Renal cortex interstitium (tissue), 15 donors: ENCODE results near the gene SLC26A9. TPM values are rescaled to one million over a fixed set of nuclear protein-coding genes. Genes with fewer than 3 reads are reported as not detected.

ENCODE experiments used
- DNase-seq, 11 donors: peaks; one replicate each; pipeline ENCODE4 v3.0.0-alpha.2; 2013; ENCODE audit warnings: low read depth in 9 of 11, low spot score in 4 of 11; ENCODE audit errors: extremely low read depth in 1 of 11
- long read RNA-seq, 16 experiments: transcript quantifications; one replicate each; lab custom pipeline, GENCODE V29; 2026
- polyA plus RNA-seq, 3 donors: library from polyadenylated mRNA; unstranded; fragments of 120-200 nt; gene quantifications; one replicate each; pipeline ENCODE4 v1.2.1, GENCODE V29; 2013; ENCODE audit not compliant: insufficient read length in 3 of 3

Gene SLC26A9, protein sequence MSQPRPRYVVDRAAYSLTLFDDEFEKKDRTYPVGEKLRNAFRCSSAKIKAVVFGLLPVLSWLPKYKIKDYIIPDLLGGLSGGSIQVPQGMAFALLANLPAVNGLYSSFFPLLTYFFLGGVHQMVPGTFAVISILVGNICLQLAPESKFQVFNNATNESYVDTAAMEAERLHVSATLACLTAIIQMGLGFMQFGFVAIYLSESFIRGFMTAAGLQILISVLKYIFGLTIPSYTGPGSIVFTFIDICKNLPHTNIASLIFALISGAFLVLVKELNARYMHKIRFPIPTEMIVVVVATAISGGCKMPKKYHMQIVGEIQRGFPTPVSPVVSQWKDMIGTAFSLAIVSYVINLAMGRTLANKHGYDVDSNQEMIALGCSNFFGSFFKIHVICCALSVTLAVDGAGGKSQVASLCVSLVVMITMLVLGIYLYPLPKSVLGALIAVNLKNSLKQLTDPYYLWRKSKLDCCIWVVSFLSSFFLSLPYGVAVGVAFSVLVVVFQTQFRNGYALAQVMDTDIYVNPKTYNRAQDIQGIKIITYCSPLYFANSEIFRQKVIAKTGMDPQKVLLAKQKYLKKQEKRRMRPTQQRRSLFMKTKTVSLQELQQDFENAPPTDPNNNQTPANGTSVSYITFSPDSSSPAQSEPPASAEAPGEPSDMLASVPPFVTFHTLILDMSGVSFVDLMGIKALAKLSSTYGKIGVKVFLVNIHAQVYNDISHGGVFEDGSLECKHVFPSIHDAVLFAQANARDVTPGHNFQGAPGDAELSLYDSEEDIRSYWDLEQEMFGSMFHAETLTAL
- under 1 TPM; 0.23 to 0.48 (median 0.42) TPM for polyA plus RNA-seq
- long read RNA-seq, donor 1: 0 reads
- long read RNA-seq, donor 2: 0 reads
- long read RNA-seq, donor 3: 0 reads
- long read RNA-seq, donor 4: 0 reads
- long read RNA-seq, donor 5: 0 reads
- long read RNA-seq, donor 6: 0 reads
- long read RNA-seq, donor 7: 0 reads
- long read RNA-seq, donor 8: 0 reads
- long read RNA-seq, donor 9: 0 reads
- long read RNA-seq, donor 10: 0 reads
- long read RNA-seq, donor 11: 0 reads
- long read RNA-seq, donor 12: 0 reads
- long read RNA-seq, donor 13: 0 reads
- long read RNA-seq, donor 14: 0 reads
- long read RNA-seq, donor 15, partial matches to known transcripts: 14 of 14 reads
- long read RNA-seq, donor 15, other reads (novel, unspliced or antisense): 0 of 14 reads
- long read RNA-seq, donor 16: 0 reads

DNA sequence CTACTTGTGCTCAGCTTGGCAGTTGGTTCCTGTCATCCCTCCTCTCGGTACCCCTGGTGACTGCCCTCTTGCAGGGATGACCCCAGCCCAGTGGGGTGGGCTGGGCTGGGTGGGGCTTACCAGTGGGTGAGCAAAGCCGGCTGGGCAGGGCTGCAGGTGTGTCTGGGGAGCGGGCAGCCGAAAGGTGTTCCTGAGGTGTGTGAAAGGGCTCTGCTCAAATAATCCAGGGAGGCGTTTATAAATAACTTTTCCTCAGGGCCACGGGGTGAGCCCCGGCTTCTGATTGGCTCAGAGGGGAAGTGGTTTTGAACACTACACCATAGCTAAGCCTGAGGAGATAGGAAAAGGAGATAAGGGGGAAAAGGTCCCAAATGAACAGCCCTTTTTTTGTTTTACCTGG, at the start of gene SLC26A9:
SLC26A9 (minus strand) TSS at position 212 of the 400 bp plus-strand sequence. CDS start 7,636 bp downstream, outside the sequence.
- no peak for DNase-seq

DNA sequence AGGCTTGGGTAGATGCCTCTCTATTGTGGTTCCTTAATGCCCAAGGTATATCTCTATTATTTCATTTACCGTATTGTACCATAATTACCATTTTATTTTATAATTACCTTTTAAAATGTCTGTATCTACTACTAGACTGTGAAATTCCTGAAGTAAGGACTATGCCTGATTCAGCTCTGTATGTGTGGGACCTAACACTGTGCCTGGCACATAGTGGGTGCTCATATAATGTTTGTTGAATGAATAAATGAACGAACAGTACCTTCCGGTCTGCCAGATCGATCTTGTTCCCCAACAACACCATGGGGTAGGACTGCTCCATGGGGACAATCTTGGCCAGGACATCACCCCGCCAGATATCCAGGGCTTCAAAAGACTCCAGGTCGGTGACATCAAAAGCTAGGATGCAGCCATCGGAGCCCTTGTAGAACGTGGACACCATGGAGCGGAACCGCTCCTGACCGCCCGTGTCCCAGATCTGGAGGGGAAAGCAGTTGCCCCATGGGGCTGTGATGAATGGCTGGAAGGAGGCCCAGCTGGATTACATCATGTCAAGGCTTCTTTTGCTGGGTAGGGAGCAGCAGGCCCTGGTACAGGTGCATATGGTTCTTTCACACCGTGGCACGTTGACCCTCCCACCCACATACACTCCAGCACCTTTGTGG, 49.1 kb upstream of the SLC26A9 start:
- DNase-seq: no peak

GRCh38 chr1:205991237-205991636, 48.0 kb upstream of the SLC26A9 start:
- no peak for DNase-seq

GRCh38 chr1:205990226-205990625, 47.0 kb upstream of the SLC26A9 start:
- DNase-seq: no peak

- DNase-seq: no peak
Measured at GRCh38 chr1:205989786-205990185, 46.5 kb upstream of the SLC26A9 start.

DNA sequence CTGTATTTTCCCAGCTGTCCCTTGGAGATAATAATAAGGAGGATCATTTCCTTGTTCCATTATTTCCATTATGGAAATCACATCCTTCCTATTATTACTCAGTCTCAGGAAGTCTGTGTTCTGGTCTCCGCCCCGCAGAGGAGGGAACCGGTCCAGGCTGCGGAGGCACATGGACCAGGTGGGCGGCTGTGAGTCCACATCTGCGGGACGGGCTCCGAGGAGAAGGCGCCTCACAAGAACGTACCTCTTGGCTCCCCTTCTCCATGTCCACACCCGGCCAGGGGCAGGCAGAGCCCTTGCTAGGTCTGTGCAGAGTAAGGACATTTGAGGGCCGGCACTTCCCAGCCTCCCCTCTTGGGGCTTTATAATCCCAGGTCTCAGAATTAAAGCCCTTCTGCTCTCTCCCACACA, 45.3 kb upstream of the SLC26A9 start:
- no peak for DNase-seq

- DNase-seq: no peak
Measured at GRCh38 chr1:205986861-205987260, 43.6 kb upstream of the SLC26A9 start.

DNA sequence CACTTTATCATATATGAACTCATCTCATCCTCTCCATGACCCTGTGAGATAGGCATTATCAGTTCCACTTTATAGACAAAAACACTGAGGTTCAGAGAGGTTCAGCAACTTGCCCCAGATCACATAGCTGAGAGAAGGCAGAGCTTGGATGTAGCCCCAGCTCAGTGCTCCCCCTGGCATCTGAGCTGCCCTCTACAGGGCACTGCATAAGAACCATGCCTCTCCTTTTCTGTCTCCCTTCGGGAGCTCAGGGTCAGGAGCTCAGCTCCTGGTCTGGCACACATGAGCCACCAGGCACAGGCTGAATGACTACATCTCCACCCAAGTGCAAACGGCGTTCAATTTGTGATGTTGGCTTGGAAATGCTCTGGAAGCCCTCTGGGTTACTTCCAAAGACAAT, 43.0 kb upstream of the SLC26A9 start:
- DNase-seq: no peak

GRCh38 chr1:205985330-205986005, 42.2 kb upstream of the SLC26A9 start:
- no peak for DNase-seq

DNA sequence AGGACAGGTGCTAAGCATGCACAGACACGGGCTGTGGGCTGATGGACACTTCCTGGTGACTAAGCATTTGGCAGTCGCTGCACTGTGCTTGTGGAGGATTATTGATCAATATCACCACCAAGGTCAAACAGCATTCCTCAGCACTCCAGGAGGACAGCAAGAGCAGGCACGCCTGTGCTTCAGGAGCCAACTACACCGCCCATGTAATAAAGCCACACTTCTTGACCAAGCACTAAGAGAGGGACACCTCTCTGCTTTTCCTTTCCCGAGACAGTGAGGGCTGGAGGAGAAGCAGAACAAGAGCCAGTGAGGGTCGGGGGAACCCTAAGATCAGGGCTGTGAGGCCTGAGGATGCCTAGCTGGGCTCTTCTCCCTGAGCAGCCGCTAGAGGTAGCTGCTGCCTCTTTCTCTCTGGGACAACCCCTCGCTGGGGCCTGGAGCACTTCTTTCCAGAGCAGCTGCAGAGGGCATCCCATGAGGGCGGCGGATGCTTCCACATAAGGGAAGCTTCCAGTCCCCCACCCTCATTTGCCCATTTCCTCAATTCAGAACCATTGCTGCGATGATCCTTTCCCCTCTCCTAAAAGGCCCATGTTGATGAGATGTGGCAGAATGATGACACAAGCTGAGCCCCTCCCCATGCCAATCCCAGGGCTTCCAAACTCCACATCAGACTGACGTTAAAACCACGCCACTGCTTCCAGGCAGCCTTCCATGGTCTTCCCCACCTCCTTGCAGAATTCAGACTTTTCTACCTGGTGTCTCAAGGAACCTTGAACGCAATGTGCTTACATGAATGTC, 40.9 kb upstream of the SLC26A9 start:
- peak in 1 of 11 donors; percentile 40 for DNase-seq

DNA sequence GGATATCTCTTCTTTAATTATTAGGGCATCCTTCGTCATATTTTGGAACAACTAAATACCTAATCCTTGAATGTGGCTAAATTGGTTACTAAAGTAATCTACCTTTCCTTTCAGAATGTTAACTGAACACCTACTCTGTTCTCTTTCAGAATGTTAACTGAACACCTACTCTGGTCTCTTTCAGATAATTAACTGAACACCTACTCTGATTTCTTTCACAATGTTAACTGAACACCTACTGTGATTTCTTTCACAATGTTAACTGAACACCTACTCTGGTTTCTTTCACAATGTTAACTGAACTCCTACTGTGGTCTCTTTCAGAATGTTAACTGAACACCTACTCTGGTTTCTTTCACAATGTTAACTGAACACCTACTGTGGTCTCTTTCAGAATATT, 38.0 kb upstream of the SLC26A9 start:
- DNase-seq: no peak

DNA sequence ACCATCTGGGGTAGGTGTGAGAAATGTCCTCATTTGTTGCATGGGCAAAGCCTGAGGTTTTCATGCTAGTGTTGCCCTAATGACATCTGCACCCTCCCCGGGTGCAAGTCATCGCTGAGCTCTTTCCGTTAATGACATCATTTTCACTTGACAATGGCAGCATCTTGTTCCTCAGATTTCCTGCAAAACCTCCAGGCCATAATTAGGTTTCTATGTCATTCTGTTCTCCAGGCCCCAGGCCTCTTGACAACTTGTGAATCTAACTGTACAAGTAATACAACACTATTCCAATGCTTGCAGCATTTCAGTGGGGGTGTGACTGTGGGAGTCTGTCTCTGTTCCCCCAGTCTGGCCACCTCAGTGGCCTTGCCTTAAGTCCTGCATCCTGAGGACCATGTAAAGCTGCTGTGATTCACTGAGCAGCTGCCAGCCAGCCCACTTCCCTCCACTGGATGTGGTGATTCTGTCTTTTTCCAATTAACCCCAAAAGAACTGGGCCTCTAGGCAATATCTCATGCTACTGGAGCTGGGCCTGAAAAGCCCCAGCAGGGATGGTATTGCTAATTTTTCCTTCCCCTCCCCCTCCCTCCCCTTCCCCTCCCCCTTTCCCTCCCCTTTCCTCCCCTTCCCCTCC, 37.1 kb upstream of the SLC26A9 start:
- no peak for DNase-seq

DNA sequence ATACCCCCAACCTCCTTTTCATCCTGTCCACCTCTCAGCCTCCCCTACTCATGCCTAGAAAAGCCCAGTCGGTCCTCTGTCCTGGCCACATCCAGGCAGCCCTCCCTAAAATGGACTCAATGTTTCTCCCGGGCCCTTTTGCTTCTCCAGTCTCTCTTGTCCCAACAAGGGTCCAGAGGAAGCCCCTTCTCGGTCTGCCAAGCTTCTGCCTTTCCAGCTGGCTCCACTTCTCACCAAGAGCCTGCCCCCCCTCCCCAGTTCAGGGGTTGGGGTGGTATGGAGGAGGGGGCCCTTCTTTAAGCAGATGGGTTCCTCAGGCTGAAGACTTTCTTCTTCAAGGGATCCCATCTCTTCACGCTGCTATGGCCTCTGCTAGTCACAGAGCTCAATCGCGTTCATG, 36.0 kb upstream of the SLC26A9 start:
- DNase-seq: no peak

DNA sequence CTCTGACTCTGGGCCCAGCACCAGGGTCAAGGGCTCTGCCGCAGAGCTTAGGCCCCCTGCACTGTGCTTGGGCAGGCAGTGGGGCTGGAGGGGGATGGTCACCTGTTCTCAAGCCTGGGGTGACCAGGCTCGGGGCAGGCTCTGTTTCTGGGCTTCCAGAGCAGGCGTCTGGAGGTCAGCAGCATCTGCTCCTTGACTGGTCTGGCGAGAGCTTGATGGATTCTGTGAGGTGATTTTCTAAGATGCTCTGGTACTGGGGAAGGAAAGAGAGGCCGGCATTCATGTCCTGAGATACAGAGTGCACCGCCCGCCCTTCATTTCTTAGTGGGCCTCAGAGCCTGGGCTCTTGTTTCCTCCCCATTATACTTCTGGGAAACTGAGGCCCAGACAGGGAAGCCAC, 35.4 kb upstream of the SLC26A9 start:
- no peak for DNase-seq

DNA sequence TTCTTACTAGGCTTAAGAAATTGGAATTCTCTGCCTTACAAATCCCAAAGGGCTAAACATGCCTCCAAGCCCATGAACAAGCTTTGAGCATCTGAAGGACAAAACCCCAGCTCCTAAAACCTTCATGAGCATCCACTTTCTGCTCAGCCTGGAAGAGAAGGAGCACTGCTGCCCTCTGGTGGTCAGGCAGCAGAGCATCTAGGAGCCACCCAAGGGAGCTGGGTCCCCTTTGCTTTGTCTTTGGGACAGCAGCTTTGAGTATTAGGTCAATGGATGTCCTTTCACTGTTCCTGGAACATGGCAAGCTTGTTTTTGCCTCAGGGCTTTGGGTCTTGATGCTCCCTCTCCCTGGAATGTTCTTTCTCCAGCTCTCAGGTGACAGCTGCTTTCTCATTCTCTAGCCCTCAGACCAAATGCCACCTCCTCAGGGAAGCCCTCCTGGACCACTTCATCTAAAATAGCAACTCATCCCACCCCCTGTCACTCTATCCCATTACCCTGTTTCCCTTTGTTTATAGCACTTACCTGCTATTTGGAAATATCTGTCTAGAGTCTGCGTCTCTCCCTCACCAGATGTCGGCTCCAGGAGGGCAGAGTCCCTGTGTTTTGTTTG, 34.3 kb upstream of the SLC26A9 start:
- peak in 9 of 11 donors; percentile 48 to 68 (median 63) for DNase-seq

GRCh38 chr1:205976708-205977401, 33.6 kb upstream of the SLC26A9 start:
- DNase-seq: peak in 4 of 11 donors; percentile 38 to 42 (median 41)
